Subcutaneous abdominal adipose tissue (tissue), 5 donors: ENCODE results near the gene DDR2.
A peak's percentile ranks its signal among the peaks of the same experiment; 100 is the strongest.

Experiments
- H3K27ac ChIP-seq: one replicate; pipeline ENCODE4 v1.7.0; 2013; ENCODE audit warnings: low read depth, mild to moderate bottlenecking, inconsistent platforms, low read length, moderate library complexity
- H3K27me3 ChIP-seq, 5 donors: one replicate each; pipeline ENCODE4 v1.7.0; 2013; ENCODE audit warnings: low read length in 5 of 5, inconsistent platforms in 1 of 5; ENCODE audit not compliant: control insufficient read depth in 5 of 5, insufficient read depth in 4 of 5
- H3K36me3 ChIP-seq, 5 donors: one replicate each; pipeline ENCODE4 v1.7.0; 2013; ENCODE audit warnings: low read length in 5 of 5; ENCODE audit not compliant: control insufficient read depth in 5 of 5, insufficient read depth in 5 of 5
- H3K4me1 ChIP-seq, 5 donors: one replicate each; pipeline ENCODE4 v1.7.0; 2013; ENCODE audit warnings: low read length in 5 of 5, mild to moderate bottlenecking in 3 of 5, moderate library complexity in 1 of 5; ENCODE audit not compliant: control insufficient read depth in 5 of 5, insufficient read depth in 5 of 5
- H3K4me3 ChIP-seq, 5 donors: one replicate each; pipeline ENCODE4 v1.7.0; 2013; ENCODE audit warnings: low read length in 5 of 5, low read depth in 1 of 5
- H3K9ac ChIP-seq, 5 donors: one replicate each; pipeline ENCODE4 v1.7.0; 2013; ENCODE audit warnings: low read length in 5 of 5, mild to moderate bottlenecking in 4 of 5, moderate library complexity in 3 of 5
- H3K9me3 ChIP-seq, 5 donors: one replicate each; pipeline ENCODE4 v1.7.0; 2013; ENCODE audit warnings: low read length in 5 of 5; ENCODE audit not compliant: control insufficient read depth in 5 of 5
- donor health status: healthy.
- donor health status: healthy.
- donor health status: healthy.
- donor health status: healthy.
- donor health status: healthy.

The DDR2 gene

GRCh38 chr1:162679298-162679697 is 47.0 kb downstream of the DDR2 start:
- Histone ChIP-seq H3K27ac (peak overlapping the region; percentile 82), H3K4me3 (no peak overlapping the region), H3K9me3 (no peaks in the 10 kb centered on the region), H3K36me3 (no peaks in the 10 kb centered on the region), H3K4me1 (peaks cover 2 to 58% (median 52%) of the 10 kb centered on the region in 5 donors), H3K9ac (peak overlapping the region in 1 of 5 donors; percentile 72), H3K27me3 (no peaks in the 10 kb centered on the region)

GRCh38 chr1:162680419-162681121 is 48.3 kb downstream of the DDR2 start:
- no peaks in the 10 kb centered on the region for H3K27me3 ChIP-seq
- H3K36me3 ChIP-seq: no peaks in the 10 kb centered on the region
- H3K4me1 ChIP-seq: peaks cover 2 to 59% (median 52%) of the 10 kb centered on the region in 5 donors
- H3K9ac ChIP-seq: peak overlapping the region in 1 of 5 donors; percentile 79
- no peak overlapping the region for H3K4me3 ChIP-seq
- H3K27ac ChIP-seq: peak overlapping the region; percentile 93
- H3K9me3 ChIP-seq: no peaks in the 10 kb centered on the region

GRCh38 chr1:162681122-162681436 is 48.8 kb downstream of the DDR2 start:
- H3K9ac ChIP-seq: peak overlapping the region in 1 of 5 donors; percentile 79
- peak overlapping the region; percentile 93 for H3K27ac ChIP-seq
- H3K4me3 ChIP-seq: no peak overlapping the region
- H3K36me3 ChIP-seq: no peaks in the 10 kb centered on the region
- H3K9me3 ChIP-seq: no peaks in the 10 kb centered on the region
- H3K27me3 ChIP-seq: no peaks in the 10 kb centered on the region
- peaks cover 2 to 58% (median 47%) of the 10 kb centered on the region in 5 donors for H3K4me1 ChIP-seq

- peaks cover 2 to 49% (median 38%) of the 10 kb centered on the region in 5 donors for H3K4me1 ChIP-seq
Measured at GRCh38 chr1:162682013-162682419, 49.8 kb downstream of the DDR2 start.

GRCh38 chr1:162687870-162688269 is 55.6 kb downstream of the DDR2 start:
- no peaks in the 10 kb centered on the region for H3K9me3 ChIP-seq
- peak overlapping the region; percentile 92 for H3K27ac ChIP-seq
- H3K4me1 ChIP-seq: peaks cover 6 to 34% (median 31%) of the 10 kb centered on the region in 5 donors
- H3K36me3 ChIP-seq: no peaks in the 10 kb centered on the region
- peak overlapping the region in 1 of 5 donors; percentile 29 for H3K9ac ChIP-seq
- no peaks in the 10 kb centered on the region for H3K27me3 ChIP-seq
- no peak overlapping the region for H3K4me3 ChIP-seq

More at GRCh38 chr1:162682013-162682419, 49.8 kb downstream of the DDR2 start:
- H3K9me3 ChIP-seq: no peaks in the 10 kb centered on the region
- H3K9ac ChIP-seq: peak overlapping the region in 3 of 5 donors; percentile 16 to 79 (median 20)
- peak overlapping the region; percentile 93 for H3K27ac ChIP-seq
- no peak overlapping the region for H3K4me3 ChIP-seq
- no peaks in the 10 kb centered on the region for H3K36me3 ChIP-seq
- no peaks in the 10 kb centered on the region for H3K27me3 ChIP-seq

GRCh38 chr1:162688521-162688920 is 56.3 kb downstream of the DDR2 start:
- Histone ChIP-seq H3K4me3 (no peak overlapping the region), H3K27me3 (no peaks in the 10 kb centered on the region), H3K27ac (peak overlapping the region; percentile 92), H3K9ac (no peak overlapping the region), H3K9me3 (no peaks in the 10 kb centered on the region), H3K36me3 (no peaks in the 10 kb centered on the region), H3K4me1 (peaks cover 6 to 34% (median 31%) of the 10 kb centered on the region in 5 donors)

- peaks cover 6 to 34% (median 31%) of the 10 kb centered on the region in 5 donors for H3K4me1 ChIP-seq
- H3K27me3 ChIP-seq: no peaks in the 10 kb centered on the region
- no peaks in the 10 kb centered on the region for H3K9me3 ChIP-seq
- no peak overlapping the region for H3K4me3 ChIP-seq
- H3K9ac ChIP-seq: no peak overlapping the region
- no peaks in the 10 kb centered on the region for H3K36me3 ChIP-seq
- peak overlapping the region; percentile 92 for H3K27ac ChIP-seq
Measured at GRCh38 chr1:162688931-162689330, 56.7 kb downstream of the DDR2 start.

GRCh38 chr1:162689745-162690671 is 57.7 kb downstream of the DDR2 start:
- Histone ChIP-seq H3K36me3 (no peaks in the 10 kb centered on the region), H3K9me3 (no peaks in the 10 kb centered on the region), H3K4me3 (no peak overlapping the region), H3K27ac (peak overlapping the region; percentile 92), H3K9ac (peak overlapping the region in 3 of 5 donors; percentile 12 to 81 (median 44)), H3K4me1 (peaks cover 8 to 39% (median 35%) of the 10 kb centered on the region in 5 donors), H3K27me3 (no peaks in the 10 kb centered on the region)

- no peaks in the 10 kb centered on the region for H3K27me3 ChIP-seq
- no peaks in the 10 kb centered on the region for H3K9me3 ChIP-seq
- H3K4me3 ChIP-seq: no peak overlapping the region
- no peaks in the 10 kb centered on the region for H3K36me3 ChIP-seq
- H3K27ac ChIP-seq: peak overlapping the region; percentile 92
- H3K9ac ChIP-seq: peak overlapping the region in 4 of 5 donors; percentile 29 to 81 (median 45)
- H3K4me1 ChIP-seq: peaks cover 8 to 47% (median 41%) of the 10 kb centered on the region in 5 donors
Measured at GRCh38 chr1:162690672-162691434, 58.6 kb downstream of the DDR2 start.
